Measurements from ENCODE around the gene CXorf38.

DNA sequence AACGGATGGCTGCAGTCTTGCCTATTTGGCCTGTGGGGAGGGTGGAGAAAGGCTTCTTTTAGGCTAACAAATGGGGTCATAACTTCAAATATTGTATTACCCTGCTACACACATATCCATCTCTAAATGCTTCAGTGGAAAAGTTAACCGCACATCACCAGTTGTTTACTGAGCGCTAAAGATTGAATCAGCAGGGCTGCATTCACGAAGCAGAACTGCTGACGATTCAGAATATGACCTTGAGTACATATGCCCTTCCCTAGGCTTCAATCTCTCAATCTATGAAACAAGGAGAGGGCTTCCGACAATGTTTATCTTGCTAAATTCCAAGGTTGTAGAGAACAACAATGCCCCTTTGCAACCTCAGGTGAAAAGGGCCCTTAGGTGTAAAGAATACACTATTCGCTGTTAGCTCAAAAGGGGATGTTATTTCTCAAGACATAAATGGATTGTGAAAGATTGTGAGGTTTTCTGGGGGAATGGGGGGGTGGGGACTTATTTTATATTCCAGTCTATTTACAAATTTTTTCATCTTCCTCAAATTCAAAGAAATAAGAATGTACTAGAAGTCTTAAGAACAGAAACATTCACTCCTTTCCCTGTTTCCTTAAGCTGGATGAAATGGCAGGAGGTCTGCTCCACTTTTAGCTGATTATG lies 69.2 kb downstream of the CXorf38 start:
- TF ChIP-seq TAF1 (IDR thresholded peaks at IDR 0.05; ENCODE audit: low read depth) (no peak), RAD21 (IDR thresholded peaks at IDR 0.05; ENCODE audit: low read depth) (no peak), EP300 (IDR thresholded peaks at IDR 0.05; ENCODE audit: borderline replicate concordance) (no peak), FOXM1 (IDR thresholded peaks at IDR 0.05; ENCODE audit: borderline replicate concordance, low read depth) (no peak), MAX (IDR thresholded peaks at IDR 0.05) (no peak), REST (IDR thresholded peaks at IDR 0.05; ENCODE audit: low read depth) (no peak), NFIC (IDR thresholded peaks at IDR 0.05) (no peak), CEBPB (IDR thresholded peaks at IDR 0.05) (no peak), TCF12 (IDR thresholded peaks at IDR 0.05; ENCODE audit: low read depth) (no peak), YY1 (IDR thresholded peaks at IDR 0.05; ENCODE audit: low read depth) (no peak), TEAD4 (IDR thresholded peaks at IDR 0.05) (no peak)
- TF ChIP-seq, protein P1, sequence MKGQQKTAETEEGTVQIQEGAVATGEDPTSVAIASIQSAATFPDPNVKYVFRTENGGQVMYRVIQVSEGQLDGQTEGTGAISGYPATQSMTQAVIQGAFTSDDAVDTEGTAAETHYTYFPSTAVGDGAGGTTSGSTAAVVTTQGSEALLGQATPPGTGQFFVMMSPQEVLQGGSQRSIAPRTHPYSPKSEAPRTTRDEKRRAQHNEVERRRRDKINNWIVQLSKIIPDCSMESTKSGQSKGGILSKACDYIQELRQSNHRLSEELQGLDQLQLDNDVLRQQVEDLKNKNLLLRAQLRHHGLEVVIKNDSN (IDR thresholded peaks at IDR 0.05), result no peak

Data from Ishikawa (cell line).